Fibroblast of skin of right biceps (primary cell): ENCODE data around the gene PPM1J.

ENCODE experiments used
- DNase-seq: peaks from one replicate; pipeline ENCODE4 v3.0.0-alpha.2; 2013

PPM1J gene

GRCh38 chr1:112703706-112704105 is 11.4 kb downstream of the PPM1J start:
- no peak for DNase-seq

GRCh38 chr1:112702420-112703261 is 12.5 kb downstream of the PPM1J start:
- DNase-seq = no peak

- no peak for DNase-seq
Measured at GRCh38 chr1:112702067-112702395, 13.1 kb downstream of the PPM1J start.

GRCh38 chr1:112701227-112702066 is 13.7 kb downstream of the PPM1J start:
- no peak for DNase-seq

GRCh38 chr1:112700290-112701226 is 14.6 kb downstream of the PPM1J start:
- DNase-seq = peak; percentile 98

GRCh38 chr1:112699425-112700144 is 15.5 kb downstream of the PPM1J start:
- no peak for DNase-seq

GRCh38 chr1:112698366-112699310 is 16.5 kb downstream of the PPM1J start:
- no peak for DNase-seq

- DNase-seq = no peak
Measured at GRCh38 chr1:112697781-112698201, 17.3 kb downstream of the PPM1J start.

GRCh38 chr1:112696578-112697314 is 18.4 kb downstream of the PPM1J start:
- no peak for DNase-seq

- DNase-seq = no peak
Measured at GRCh38 chr1:112695276-112695675, 19.9 kb downstream of the PPM1J start.

- DNase-seq = no peak
Measured at GRCh38 chr1:112694363-112694929, 20.7 kb downstream of the PPM1J start.

GRCh38 chr1:112693821-112694220 is 21.3 kb downstream of the PPM1J start:
- no peak for DNase-seq

GRCh38 chr1:112692681-112693080 is 22.5 kb downstream of the PPM1J start:
- DNase-seq = no peak

GRCh38 chr1:112689842-112690237 is 25.3 kb downstream of the PPM1J start:
- no peak for DNase-seq

GRCh38 chr1:112689196-112689841 is 25.8 kb downstream of the PPM1J start:
- no peak for DNase-seq

- DNase-seq = no peak
Measured at GRCh38 chr1:112688781-112689193, 26.3 kb downstream of the PPM1J start.

GRCh38 chr1:112687785-112688496 is 27.2 kb downstream of the PPM1J start:
- no peak for DNase-seq

- no peak for DNase-seq
Measured at GRCh38 chr1:112687361-112687760, 27.8 kb downstream of the PPM1J start.

- DNase-seq = no peak
Measured at GRCh38 chr1:112686835-112687234, 28.3 kb downstream of the PPM1J start.
